Brain pericyte (primary cell): ENCODE data around the gene AKR1C3.
"Not testable (repeated sequence)": the region's sequence is repeated elsewhere in the genome, so short reads cannot be mapped to it uniquely, and the experiment has no call there.

ENCODE experiments used
- DNase-seq: peaks from one replicate; pipeline ENCODE4 v3.0.0-alpha.2; 2012; ENCODE audit warnings: low read depth, low spot score

AKR1C3 gene

DNA sequence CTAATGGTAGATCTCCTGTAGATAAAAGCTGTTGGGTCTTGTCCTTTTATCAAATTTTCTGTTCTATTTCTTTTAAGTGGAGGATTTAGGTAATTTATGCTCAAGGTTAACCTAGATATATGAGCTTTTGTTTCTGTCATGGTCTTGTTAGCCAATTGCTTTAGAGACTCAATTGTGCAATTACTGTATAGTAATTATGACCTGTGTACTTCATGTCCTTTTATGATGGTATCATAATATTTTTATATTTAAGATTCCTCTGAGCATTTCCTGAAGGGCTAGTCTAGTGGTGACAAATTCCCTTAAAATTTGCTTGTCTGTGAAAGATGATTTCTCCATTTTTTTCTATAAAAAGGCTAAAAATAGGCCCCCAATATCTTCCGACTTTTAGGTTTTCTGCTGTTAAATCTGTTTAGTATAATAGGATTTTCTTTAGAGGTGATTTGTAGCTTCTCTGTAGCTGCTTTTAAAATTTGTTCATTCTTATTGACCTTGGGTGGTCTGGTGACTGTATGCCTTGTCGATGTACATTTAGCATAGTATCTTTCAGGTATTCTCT lies 5.4 kb upstream of the AKR1C3 start:
- DNase-seq: no peak

DNA sequence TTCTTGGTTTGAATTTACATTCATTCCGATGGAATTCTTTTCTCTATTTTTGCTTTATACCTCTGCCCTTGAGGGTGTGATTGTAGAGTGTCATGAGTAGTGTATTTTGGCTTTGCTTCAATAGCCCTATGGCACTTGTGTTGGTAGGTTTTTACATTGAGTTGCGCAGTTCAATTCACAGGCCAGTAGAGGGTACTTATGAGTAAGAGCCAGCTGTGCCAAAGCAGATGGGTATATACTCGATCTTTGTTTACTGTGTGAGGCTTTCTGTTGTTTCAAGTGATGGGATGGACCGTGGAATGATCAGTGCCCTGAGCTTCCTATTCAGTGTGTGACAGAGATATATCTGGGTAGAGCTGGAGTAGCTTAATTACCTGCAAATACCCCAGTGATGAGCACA lies 4.3 kb upstream of the AKR1C3 start:
- DNase-seq: no peak

- no peak for DNase-seq
Measured at GRCh38 chr10:5090551-5090950, 3.7 kb upstream of the AKR1C3 start.

DNA sequence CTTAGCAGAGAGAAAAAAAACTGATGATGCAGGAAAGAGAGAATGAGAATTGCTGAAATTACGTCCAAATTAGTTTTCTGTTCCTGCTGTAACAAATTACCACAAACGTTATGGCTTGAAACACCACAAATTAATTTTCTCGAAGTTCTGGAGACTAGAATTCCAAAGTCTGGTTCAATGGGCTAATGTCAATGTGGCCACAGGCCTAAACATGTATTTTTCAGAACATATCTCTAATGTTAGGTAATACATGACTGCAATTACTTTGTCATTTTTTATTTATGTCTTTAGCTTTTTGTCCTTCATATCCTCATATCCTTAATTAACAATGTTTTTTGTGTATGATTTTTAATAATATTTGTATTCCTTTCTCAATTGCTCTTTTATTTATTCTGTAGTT lies 3.0 kb upstream of the AKR1C3 start:
- DNase-seq: no peak

GRCh38 chr10:5092375-5092774 lies 1.8 kb upstream of the AKR1C3 start:
- DNase-seq: no peak

DNA sequence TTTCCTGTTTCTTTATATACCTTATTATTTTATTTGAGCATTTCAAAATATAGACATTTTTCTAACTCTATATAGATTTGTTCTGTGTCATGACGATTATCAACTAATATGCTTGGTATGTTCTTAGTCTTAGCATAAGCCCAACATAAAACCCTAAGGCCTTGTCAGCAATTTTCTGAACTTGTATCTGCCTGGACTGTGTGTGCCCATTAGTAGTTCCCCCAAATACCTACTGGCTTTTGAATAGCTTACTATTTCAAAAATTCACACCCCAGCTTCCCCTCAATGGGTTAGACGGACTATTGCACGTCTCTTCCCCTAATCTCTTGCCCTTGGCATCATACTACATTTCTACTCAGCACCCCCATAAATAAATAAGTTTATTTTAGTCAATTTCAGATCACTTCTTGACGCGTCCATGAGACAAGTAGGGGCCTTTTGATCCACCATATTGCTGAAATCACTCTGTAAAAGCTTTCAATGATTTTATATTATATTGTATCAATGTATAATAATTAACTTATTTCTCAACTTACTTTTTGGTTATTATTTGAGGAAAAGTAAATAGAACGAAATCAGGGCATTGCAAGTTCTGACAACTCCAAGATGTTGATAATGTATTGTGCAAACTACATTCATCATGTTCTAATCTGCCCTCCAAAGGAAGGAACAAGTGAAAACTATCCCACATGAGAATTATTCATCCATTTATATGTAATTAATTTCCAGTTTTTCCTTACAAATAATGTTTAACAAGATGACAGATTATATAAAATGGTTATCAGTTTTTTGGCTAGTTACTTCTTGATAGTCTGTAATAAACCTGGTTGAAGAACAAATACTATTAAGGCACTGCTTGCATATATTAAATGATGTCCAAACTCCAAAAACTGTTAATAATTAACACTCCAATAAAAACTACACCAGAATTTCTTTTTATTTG lies 1.1 kb upstream of the AKR1C3 start:
- no peak for DNase-seq

- DNase-seq: no peak
Measured at GRCh38 chr10:5095687-5096086, 1.5 kb downstream of the AKR1C3 start.

DNA sequence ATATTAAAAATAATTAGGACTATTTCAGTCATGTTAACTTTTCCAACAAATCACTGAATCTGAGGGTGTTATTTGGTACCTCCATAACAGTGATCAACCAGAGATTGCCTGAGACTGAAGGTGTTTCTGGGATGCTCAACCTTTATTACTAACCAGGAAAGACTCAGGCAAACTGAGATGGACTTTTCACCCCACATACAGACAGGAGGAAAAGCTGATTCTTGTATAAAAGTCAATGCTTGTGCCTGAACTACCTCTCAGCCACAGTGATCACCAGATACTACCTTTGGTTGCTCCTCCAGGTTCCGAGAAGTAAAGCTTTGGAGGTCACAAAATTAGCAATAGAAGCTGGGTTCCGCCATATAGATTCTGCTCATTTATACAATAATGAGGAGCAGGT lies 1.9 kb downstream of the AKR1C3 start:
- DNase-seq: no peak

- DNase-seq: not testable (repeated sequence)
Measured at GRCh38 chr10:5102479-5102878, 8.3 kb downstream of the AKR1C3 start.

GRCh38 chr10:5103481-5103880 lies 9.3 kb downstream of the AKR1C3 start:
- no peak for DNase-seq

DNA sequence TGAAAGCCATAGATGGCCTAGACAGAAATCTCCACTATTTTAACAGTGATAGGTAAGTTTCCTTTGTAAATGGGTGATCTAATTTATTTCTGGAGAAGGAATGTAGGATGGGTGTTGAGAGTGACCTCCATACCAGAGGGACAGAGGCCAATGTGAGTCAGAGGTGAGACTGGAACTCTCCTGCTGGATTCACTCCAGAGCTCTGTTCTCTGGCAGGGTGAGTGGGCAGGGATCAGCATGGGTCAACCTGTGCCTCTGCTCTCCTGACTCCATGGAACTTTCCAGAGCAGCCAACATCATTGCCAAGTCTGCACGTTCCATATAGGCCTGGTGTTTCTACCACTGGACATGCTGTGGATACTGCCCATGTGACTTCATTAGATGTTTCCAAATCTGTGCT lies 11.4 kb downstream of the AKR1C3 start:
- no peak for DNase-seq

DNA sequence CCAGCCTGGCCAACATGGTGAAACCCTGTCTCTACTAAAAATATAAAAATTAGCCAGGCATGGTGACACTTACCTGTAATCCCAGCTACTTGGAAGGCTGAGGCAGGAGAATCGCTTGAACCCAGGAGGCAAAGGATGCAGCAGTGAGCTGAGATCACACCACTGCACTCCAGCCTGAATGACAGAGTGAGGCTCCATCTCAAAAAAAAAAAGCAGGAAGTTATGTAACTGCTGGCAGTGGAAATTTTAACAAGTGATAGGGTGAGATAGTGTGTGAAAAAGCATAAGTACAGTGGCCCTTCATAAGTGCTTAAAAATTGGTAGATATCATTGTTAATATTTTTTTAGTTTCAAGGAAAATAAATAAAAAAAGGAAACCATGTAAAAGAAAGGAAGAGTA lies 12.3 kb downstream of the AKR1C3 start:
- no peak for DNase-seq

GRCh38 chr10:5107860-5108526 lies 13.8 kb downstream of the AKR1C3 start:
- no peak for DNase-seq

DNA sequence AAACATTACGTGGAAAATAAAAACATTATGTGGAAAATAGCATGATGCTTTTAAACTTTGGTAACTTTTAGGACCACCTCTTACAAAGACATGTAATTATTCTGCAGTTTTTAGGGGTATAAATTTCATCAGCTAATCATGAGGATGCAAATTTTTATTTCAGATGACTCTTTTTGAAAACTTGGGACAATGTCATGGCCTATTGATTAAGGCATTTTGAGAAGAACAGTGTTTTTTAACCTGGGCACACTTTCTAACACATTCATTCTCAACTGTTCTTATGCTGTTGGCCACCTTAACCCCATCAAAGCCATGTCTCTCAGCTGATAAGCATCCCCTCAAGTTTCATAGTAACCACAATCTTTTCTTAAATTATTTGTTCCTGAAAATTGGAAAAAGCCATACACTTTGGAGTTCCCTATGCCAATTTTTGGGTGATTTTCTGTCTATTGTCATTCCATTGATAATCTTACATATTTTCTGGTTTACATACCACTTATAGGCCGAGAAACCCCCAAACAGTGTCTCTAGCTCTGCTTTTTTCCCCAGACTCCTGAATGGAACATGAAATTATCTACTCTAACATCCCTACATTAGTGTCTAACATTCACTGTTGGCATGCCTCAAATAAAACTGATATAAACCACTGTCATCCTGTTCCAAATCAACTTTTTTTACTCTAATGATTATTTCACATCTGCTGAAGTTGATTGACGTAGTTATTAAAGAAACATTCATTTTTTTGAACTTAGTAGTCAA lies 14.6 kb downstream of the AKR1C3 start:
- DNase-seq: no peak

DNA sequence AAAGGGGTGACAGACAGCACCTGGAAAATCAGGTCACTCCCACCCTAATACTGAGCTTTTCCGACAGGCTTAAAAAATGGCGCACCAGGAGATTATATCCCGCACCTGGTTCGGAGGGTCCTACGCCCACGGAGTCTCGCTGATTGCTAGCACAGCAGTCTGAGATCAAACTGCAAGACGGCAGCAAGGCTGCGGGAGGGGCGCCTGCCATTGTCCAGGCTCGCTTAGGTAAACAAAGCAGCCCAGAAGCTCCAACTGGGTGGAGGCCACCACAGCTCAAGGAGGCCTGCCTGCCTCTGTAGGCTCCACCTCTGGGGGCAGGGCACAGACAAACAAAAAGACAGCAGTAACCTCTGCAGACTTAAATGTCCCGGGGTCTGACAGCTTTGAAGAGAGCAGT lies 15.6 kb downstream of the AKR1C3 start:
- not testable (repeated sequence) for DNase-seq

DNA sequence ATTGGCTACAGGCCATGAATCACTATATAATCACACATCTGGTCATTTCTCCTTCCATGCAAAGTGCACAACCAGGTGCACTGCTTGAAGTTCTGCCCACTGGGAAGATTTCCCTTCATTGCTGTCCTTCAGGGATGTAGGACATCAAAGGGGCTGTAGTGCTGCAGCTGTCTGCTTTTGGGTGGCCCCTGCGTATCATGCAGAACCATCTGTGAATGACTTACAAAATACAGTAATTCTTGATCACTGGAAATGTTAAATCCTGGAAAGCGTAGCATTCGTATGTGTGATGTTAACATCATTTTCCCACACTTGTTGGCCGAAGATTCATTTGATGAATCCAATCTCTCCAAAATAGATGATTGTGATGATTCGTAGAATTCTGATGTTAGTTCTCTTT lies 22.4 kb downstream of the AKR1C3 start:
- no peak for DNase-seq

- DNase-seq: no peak
Measured at GRCh38 chr10:5117026-5117425, 22.8 kb downstream of the AKR1C3 start.

DNA sequence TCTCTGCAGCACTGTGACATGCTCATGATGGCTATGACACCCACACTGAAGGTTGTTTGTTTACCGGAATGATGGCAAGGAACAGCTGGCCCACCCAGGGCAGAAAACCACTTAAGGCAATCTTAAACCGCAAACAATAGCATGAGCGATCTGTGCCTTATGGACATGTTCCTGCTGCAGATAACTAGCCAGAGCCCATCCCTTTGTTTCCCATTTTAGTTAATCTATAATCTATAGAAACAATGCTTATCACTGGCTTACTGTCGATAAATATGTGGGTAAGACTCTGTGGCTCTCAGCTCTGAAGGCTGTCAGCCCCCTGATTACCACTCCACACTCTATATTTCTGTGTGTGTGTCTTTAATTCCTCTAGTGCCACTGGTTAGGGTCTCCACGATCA lies 25.8 kb downstream of the AKR1C3 start:
- DNase-seq: not testable (repeated sequence)

DNA sequence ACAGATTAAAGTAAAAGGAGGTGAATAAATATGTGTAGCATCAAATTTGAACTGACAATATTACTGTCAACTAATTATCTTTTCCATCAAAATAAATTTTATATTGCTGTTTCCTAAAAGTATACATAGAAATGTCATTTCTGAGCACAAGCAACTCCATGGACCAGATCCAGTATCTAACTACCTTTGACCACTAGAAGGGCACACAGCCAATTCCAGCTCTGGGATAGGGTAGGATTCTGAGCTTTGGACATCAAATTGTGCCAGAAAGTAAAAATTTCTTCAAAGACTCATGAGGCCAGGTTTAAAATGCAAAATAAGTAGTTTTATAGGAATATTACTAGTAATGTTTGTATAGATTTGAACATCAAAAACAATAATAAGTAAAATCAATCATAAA lies 29.7 kb downstream of the AKR1C3 start:
- no peak for DNase-seq

DNA sequence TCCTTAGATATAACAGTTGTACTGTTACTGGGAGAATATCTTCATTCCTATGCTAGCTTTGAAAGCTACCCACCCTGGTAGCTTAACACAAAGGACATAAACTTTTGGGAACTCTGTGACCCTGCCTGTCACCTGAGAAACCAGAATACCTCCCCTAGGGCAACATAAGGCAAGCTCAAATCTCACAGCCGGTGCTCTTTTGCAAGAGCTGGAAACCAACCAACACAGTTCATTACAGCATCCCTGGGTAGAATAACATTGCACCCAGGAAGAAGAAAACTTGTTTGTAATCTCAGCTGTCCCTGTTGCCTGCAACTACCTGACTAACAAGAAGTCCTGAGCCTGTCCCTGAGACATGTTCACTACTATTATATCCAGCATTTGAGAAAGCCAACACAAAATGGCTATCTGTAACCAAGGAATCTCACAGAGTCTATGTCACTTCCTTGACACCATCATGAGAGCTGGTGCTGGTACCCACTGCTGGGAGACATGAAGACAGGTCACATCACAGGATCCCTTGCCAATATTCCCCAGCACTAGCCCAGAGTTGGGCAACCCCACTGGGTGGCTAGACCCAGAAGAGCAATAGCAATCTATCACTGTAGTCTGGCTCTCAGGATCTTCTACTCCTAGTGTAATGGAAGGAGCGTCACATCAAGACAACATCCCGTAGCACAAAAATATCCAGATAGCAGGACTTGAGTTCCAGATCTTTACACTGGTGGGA lies 31.3 kb downstream of the AKR1C3 start:
- DNase-seq: no peak

GRCh38 chr10:5135581-5135980 lies 41.4 kb downstream of the AKR1C3 start:
- DNase-seq: no peak
